Activated CD4-positive, alpha-beta memory T cell treated with anti-CD3 and anti-CD28 coated beads for 36 hours (primary cell): Measurements from ENCODE around the gene GP1BB. TPM values are rescaled to one million over a fixed set of nuclear protein-coding genes. Genes with fewer than 3 reads are reported as not detected.

Source experiments
- CTCF ChIA-PET: fragments of 350-600 bp; sonication (Branson Sonifier 250); formaldehyde crosslinking; loops from one replicate; lab custom pipeline; 2021; ENCODE audit warnings: antibody characterized with exemption, inconsistent platforms; lab: Charles Lee
- POLR2A ChIA-PET: fragments of 350-600 bp; sonication (Branson Sonifier 250); formaldehyde crosslinking; loops from one replicate; lab custom pipeline; 2021; ENCODE audit warnings: antibody characterized with exemption; lab: Charles Lee
- DNase-seq: peaks from one replicate; pipeline ENCODE4 v3.0.0-alpha.2; 2020
- H3K27ac Mint-ChIP-seq: one replicate; pipeline ENCODE4 v1.8.0; 2021; ENCODE audit warnings: mixed read lengths
- H3K27me3 Mint-ChIP-seq: one replicate; pipeline ENCODE4 v1.8.0; 2021; ENCODE audit warnings: mixed read lengths
- H3K36me3 Mint-ChIP-seq: one replicate; pipeline ENCODE4 v1.8.0; 2021; ENCODE audit warnings: mixed read lengths
- H3K4me1 Mint-ChIP-seq: one replicate; pipeline ENCODE4 v1.8.0; 2021; ENCODE audit warnings: low read depth, mixed read lengths
- H3K4me3 Mint-ChIP-seq: one replicate; pipeline ENCODE4 v1.8.0; 2021; ENCODE audit warnings: mild to moderate bottlenecking, mixed read lengths
- H3K9me3 Mint-ChIP-seq: one replicate; pipeline ENCODE4 v1.8.0; 2021; ENCODE audit warnings: mixed read lengths
- intact Hi-C: fragments of 100-400 bp; cut with micrococcal nuclease; formaldehyde crosslinking; loops from one replicate; pipeline ENCODE4 v1.15.1; 2023
- total RNA-seq, 2 experiments: library from RNA; stranded (reverse); gene quantifications; one replicate each; pipeline ENCODE4 v1.2.3, GENCODE V29; 2021

Gene GP1BB
- total RNA-seq, 2 experiments from 2014 or later: not detected

GRCh38 chr22:19773470-19774040 lies 50.2 kb downstream of the GP1BB start:
- no peak overlapping the region for H3K4me3 Mint-ChIP-seq
- H3K9me3 Mint-ChIP-seq: no peaks in the 10 kb centered on the region
- H3K36me3 Mint-ChIP-seq: no peaks in the 10 kb centered on the region
- H3K27me3 Mint-ChIP-seq: peaks cover 43% of the 10 kb centered on the region
- no peak overlapping the region for H3K27ac Mint-ChIP-seq
- intact Hi-C loops: no loop called here
- DNase-seq: no peak
- CTCF ChIA-PET: interaction anchor here (0.9 kb wide), 1 partner anchor 43 kb away, joined by 4 read pairs; no protein-coding TSS in a partner anchor
- POLR2A ChIA-PET: no interaction called here
- peaks cover 2% of the 10 kb centered on the region for H3K4me1 Mint-ChIP-seq

Other genes with a start within 250 kb of the GP1BB start
- 10 to 100 TPM; 85.3 to 91.1 TPM for gene UFD1, start 244.3 kb upstream of the GP1BB start, total RNA-seq
- gene CDC45, start 243.6 kb upstream of the GP1BB start, total RNA-seq: 100 to 1,000 TPM; 122 to 130 TPM
- under 1 TPM; 0.17 to 0.31 TPM for gene CLDN5, start 199.1 kb upstream of the GP1BB start, total RNA-seq
- gene SEPTIN5, start 9.0 kb upstream of the GP1BB start, total RNA-seq: under 1 TPM; 0.41 to 0.43 TPM
- not detected for gene TBX1, start 37.2 kb downstream of the GP1BB start, total RNA-seq
- 10 to 100 TPM; 11.3 to 12.3 TPM for gene GNB1L, start 131.3 kb downstream of the GP1BB start, total RNA-seq
- 10 to 100 TPM; 11.5 to 13.5 TPM for gene RTL10, start 131.3 kb downstream of the GP1BB start, total RNA-seq
- gene COMT, start 218.2 kb downstream of the GP1BB start, total RNA-seq: 10 to 100 TPM; 61.7 to 66.1 TPM
- gene TXNRD2, start 218.3 kb downstream of the GP1BB start, total RNA-seq: 10 to 100 TPM; 23.3 to 23.4 TPM